OCI-LY7 (cell line): ENCODE results near the gene DOK1. TPM values are rescaled to one million over a fixed set of nuclear protein-coding genes. Genes with fewer than 3 reads are reported as not detected.

Source experiments
- BruUV-seq: library from RNA; stranded (reverse); fragments of 400-500 nt; replicated peaks from 2 replicates; lab custom pipeline; 2021; lab: Mats Ljungman, UMichigan
- CTCF ChIA-PET: fragments of 300-600 bp; sonication (Branson Sonifier 250); formaldehyde crosslinking; loops from one replicate; lab custom pipeline; 2022; ENCODE audit warnings: antibody characterized with exemption; ENCODE audit not compliant: unreplicated experiment; lab: Charles Lee
- POLR2A ChIA-PET: fragments of 300-600 bp; sonication (Branson Sonifier 250); formaldehyde crosslinking; loops from one replicate; lab custom pipeline; 2022; ENCODE audit warnings: antibody characterized with exemption; lab: Charles Lee
- DNase-seq: peaks from one replicate; pipeline ENCODE4 v3.0.0-alpha.2; 2015; ENCODE audit warnings: low spot score
- H2AFZ ChIP-seq: fragments of 200-600 bp; sonication (generic), shearing (Covaris generic); 2 replicates; pipeline ENCODE4 v1.6.1; 2014; ENCODE audit warnings: mild to moderate bottlenecking, antibody characterized with exemption, low read length, moderate library complexity
- H3K27ac ChIP-seq: fragments of 200-600 bp; sonication (generic); 2 replicates; pipeline ENCODE4 v1.5.1; 2014; ENCODE audit warnings: mixed run types, low read depth, mild to moderate bottlenecking, moderate library complexity, low read length, inconsistent platforms; ENCODE audit not compliant: poor library complexity, severe bottlenecking
- H3K36me3 ChIP-seq: fragments of 200-600 bp; sonication (generic); 2 replicates; pipeline ENCODE4 v1.6.1; 2014; ENCODE audit warnings: mild to moderate bottlenecking, antibody characterized with exemption, low read length, moderate library complexity, mixed read lengths; ENCODE audit not compliant: insufficient read depth
- H3K4me1 ChIP-seq: fragments of 200-600 bp; sonication (generic); 2 replicates; pipeline ENCODE4 v1.5.1; 2014; ENCODE audit warnings: mild to moderate bottlenecking, low read length; ENCODE audit not compliant: insufficient read depth, poor library complexity, severe bottlenecking
- H3K4me2 ChIP-seq: fragments of 200-600 bp; sonication (generic); 2 replicates; pipeline ENCODE4 v1.6.1; 2014; ENCODE audit warnings: mild to moderate bottlenecking, low read length
- H3K4me3 ChIP-seq: fragments of 200-600 bp; sonication (generic); 2 replicates; pipeline ENCODE4 v1.5.1; 2014; ENCODE audit warnings: mild to moderate bottlenecking, low read depth, low read length; ENCODE audit not compliant: poor library complexity, severe bottlenecking
- H3K79me2 ChIP-seq: fragments of 200-600 bp; sonication (generic); 2 replicates; pipeline ENCODE4 v1.6.1; 2016; ENCODE audit warnings: low read depth, mild to moderate bottlenecking, low read length, moderate library complexity, mixed read lengths; ENCODE audit not compliant: insufficient read depth
- H3K9me2 ChIP-seq: fragments of 200-600 bp; sonication (generic); 2 replicates; pipeline ENCODE4 v1.6.1; 2016; ENCODE audit warnings: mild to moderate bottlenecking, low read length, mixed read lengths; ENCODE audit not compliant: insufficient read depth
- H3K9me3 ChIP-seq: fragments of 200-600 bp; sonication (generic); 2 replicates; pipeline ENCODE4 v1.6.1; 2014; ENCODE audit warnings: mild to moderate bottlenecking, mixed run types, low read length, mixed read lengths
- H4K20me1 ChIP-seq: fragments of 200-600 bp; sonication (generic); 2 replicates; pipeline ENCODE4 v1.6.1; 2014; ENCODE audit warnings: mild to moderate bottlenecking, antibody characterized with exemption, low read length, moderate library complexity, mixed read lengths; ENCODE audit not compliant: insufficient read depth
- CTCF ChIP-seq: fragments of 200-600 bp; sonication (generic); conservative IDR thresholded peaks from 2 replicates; pipeline ENCODE4 v1.5.1; 2014; ENCODE audit warnings: mild to moderate bottlenecking, antibody characterized with exemption, low read length, moderate library complexity, mixed read lengths
- EZH2phosphoT487 ChIP-seq: fragments of 200-600 bp; sonication (generic); IDR thresholded peaks from 2 replicates; pipeline ENCODE4 v1.6.1; 2018; ENCODE audit warnings: low read depth, borderline replicate concordance, mild to moderate bottlenecking, mixed run types, antibody characterized with exemption, low read length, moderate library complexity, mixed read lengths
- intact Hi-C: fragments of 100-400 bp; cut with micrococcal nuclease; formaldehyde crosslinking; loops from one replicate; pipeline ENCODE4 v1.10.0; 2022; ENCODE audit not compliant: unreplicated experiment
- total RNA-seq, 2 experiments: library from RNA; depleted of rRNA in 1 of 2; stranded (reverse); fragments of >200 nt in 1 of 2; shearing (Covaris generic) in 1 of 2; gene quantifications; 2 replicates each; pipeline ENCODE4 v1.2.3, GENCODE V29; 2014 to 2022

DOK1 gene
- total RNA-seq, 2 experiments from 2014 or later: 9.5 to 13.4 TPM

GRCh38 chr2:74556831-74557370, 2.4 kb downstream of the DOK1 start:
- DNase-seq: no peak
- Histone ChIP-seq H3K4me3 (no peak overlapping the region), H3K4me2 (no peak overlapping the region), H3K9me3 (no peaks in the 10 kb centered on the region), H3K4me1 (peaks cover 13% of the 10 kb centered on the region), H3K36me3 (no peaks in the 10 kb centered on the region), H3K9me2 (no peaks in the 10 kb centered on the region), H3K27ac (no peak overlapping the region), H3K79me2 (no peaks in the 10 kb centered on the region), H2AFZ (no peak overlapping the region), H4K20me1 (no peaks in the 10 kb centered on the region)
- intact Hi-C loops: no loop called here
- TF ChIP-seq EZH2phosphoT487: no peak
- TF ChIP-seq CTCF: no peak
- no TSS peak for BruUV-seq
- POLR2A ChIA-PET: no interaction called here
- CTCF ChIA-PET: no interaction called here

GRCh38 chr2:74558284-74559230, 4.0 kb downstream of the DOK1 start:
- Histone ChIP-seq H3K36me3 (no peaks in the 10 kb centered on the region), H4K20me1 (no peaks in the 10 kb centered on the region), H3K79me2 (no peaks in the 10 kb centered on the region), H3K4me3 (no peak overlapping the region), H2AFZ (no peak overlapping the region), H3K4me2 (no peak overlapping the region), H3K9me2 (no peaks in the 10 kb centered on the region), H3K27ac (no peak overlapping the region), H3K9me3 (no peaks in the 10 kb centered on the region), H3K4me1 (peaks cover 10% of the 10 kb centered on the region)
- CTCF ChIA-PET: interaction anchor here (0.6 to 0.7 kb wide), 3 partner anchors 27 to 292 kb away, joined by 3 to 4 read pairs (median 3); no protein-coding TSS in a partner anchor
- POLR2A ChIA-PET: interaction anchor here (0.9 kb wide), 1 partner anchor 12 kb away, joined by 5 read pairs; no protein-coding TSS in a partner anchor
- TF ChIP-seq CTCF (no peak), EZH2phosphoT487 (no peak)
- DNase-seq: no peak
- BruUV-seq: no TSS peak
- intact Hi-C loops: no loop called here

DNA sequence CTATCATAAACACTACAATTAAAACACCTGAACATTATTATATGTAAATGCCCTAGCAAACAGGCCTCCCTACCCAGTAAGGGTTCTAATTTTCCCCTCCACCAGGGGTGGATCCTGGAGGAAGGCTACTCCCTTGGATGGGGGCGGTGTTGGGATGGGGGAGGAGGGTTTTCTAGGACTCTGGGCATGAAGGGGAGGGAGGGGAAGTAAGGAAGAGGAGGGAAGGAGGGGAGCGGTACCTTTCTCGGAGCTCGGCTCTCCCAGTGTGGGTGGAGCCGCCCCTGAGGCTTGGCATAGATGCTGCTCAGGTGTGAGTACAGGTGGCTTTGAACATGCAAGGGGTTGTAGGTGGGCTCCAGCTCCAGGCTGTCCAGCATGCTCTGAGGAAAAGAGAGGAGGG, 5.4 kb downstream of the DOK1 start:
- no peaks in the 10 kb centered on the region for H3K79me2 ChIP-seq
- CTCF ChIA-PET: no interaction called here

More for the DNA sequence above, 5.4 kb downstream of the DOK1 start:
- Histone ChIP-seq H3K4me1 (peaks cover 6% of the 10 kb centered on the region), H3K27ac (no peak overlapping the region), H3K36me3 (no peaks in the 10 kb centered on the region), H3K4me3 (no peak overlapping the region), H3K9me3 (no peaks in the 10 kb centered on the region), H2AFZ (no peak overlapping the region), H4K20me1 (no peaks in the 10 kb centered on the region), H3K4me2 (no peak overlapping the region), H3K9me2 (no peaks in the 10 kb centered on the region)
- POLR2A ChIA-PET: no interaction called here
- no TSS peak for BruUV-seq
- DNase-seq: no peak
- TF ChIP-seq CTCF (no peak), EZH2phosphoT487 (no peak)
- intact Hi-C loops: no loop called here
